SHP77 (cell line): ENCODE results near the gene COLEC11.
A peak's percentile ranks its signal among the peaks of the same experiment; 100 is the strongest.
"Not testable (repeated sequence)": the region's sequence is repeated elsewhere in the genome, so short reads cannot be mapped to it uniquely, and the experiment has no call there.

Experiments used
- DNase-seq, 2 experiments: peaks; one replicate each; lab custom pipeline; 2025; lab: John Stamatoyannopoulos, UW

The COLEC11 gene

DNA sequence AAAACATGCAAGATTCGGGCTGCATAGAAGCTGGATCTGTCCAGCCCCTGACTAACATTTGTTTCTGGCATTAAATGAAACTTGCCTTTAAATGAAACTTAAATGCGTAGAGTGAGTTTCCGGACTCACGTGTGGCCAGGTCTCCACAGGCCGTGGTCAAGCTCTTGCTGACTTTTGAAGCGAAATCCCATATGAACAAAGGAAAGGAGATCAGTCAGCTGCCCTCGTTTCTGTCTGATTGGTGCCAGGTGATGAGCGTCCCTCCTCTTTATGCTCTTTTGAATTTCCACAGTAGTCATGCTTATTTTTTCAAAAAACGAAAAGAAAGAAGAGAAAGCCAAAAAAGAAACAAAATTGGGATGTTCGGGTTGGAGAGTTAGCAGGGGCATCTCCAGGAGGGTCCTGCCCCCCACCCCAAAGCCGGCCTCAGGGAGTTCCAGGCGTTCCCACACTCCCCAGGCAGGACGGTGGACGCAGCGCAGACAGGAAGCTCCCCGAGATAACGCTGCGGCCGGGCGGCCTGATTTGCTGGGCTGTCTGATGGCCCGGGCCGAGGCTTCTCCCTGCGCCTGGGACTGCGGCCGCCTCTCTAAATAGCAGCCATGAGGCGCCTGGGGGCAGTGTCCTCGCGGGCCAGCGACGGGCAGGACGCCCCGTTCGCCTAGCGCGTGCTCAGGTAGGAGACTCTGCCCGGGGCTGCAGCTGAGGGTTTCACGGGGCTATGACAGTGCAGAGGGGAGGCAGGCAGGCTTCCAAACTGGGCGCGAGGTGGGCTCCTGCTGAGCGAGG, at the start of gene COLEC11:
Gene COLEC11, plus strand, starts transcription at position 620 of the 789 bp plus-strand sequence. CDS start 9,229 bp downstream, outside the sequence.
- no peak for DNase-seq

DNA sequence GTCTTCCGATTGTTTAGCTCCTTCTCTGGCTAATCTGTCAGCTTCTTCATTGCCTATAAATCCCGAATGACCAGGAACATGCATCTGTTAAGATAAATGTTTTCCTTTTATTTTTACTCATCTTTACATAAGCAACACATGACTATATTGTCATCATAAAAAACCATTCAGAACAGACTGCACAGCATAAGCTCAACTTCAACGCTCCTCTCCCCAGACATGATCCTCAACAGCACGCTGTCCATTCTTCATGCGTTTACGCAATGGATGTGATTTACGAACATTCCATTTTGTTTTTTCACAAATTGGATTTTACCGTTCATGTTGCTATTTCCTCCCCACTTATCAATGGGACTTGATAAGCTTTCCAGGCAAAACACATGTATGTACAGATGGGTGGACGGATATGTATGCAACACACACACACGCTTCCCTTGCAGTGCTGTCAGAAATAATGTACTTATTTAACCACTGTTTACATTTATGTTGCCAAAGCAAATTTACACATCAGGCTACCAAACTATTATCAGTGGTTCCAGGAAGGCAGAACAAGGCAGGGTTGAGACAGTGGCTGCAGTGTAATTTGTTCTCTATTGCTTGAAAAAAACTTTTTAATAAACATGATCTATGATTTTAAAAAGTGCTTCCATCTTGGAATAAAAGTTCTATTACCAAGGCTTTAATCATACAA, 49.0 kb upstream of the COLEC11 start:
- DNase-seq = no peak

GRCh38 chr2:3547915-3548314, 47.0 kb upstream of the COLEC11 start:
- DNase-seq = no peak

DNA sequence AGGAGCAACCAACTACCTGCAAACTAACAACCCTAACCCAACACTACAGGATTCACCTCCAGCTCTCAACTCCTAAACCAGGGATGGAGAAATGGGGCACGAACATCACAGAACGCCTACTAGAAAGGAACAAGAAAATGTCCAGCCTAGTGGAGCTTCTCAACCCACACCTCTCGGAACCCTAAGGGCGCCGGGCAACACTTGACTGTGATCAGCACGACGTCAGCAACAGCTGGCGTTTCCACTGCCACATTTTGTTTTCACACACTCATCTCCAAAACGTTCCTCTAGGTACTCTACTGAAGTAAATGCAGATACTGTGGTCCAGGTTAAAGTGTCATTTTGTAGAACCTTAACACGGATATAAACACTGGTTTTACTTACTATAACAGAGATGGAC, 41.0 kb upstream of the COLEC11 start:
- DNase-seq = no peak

DNA sequence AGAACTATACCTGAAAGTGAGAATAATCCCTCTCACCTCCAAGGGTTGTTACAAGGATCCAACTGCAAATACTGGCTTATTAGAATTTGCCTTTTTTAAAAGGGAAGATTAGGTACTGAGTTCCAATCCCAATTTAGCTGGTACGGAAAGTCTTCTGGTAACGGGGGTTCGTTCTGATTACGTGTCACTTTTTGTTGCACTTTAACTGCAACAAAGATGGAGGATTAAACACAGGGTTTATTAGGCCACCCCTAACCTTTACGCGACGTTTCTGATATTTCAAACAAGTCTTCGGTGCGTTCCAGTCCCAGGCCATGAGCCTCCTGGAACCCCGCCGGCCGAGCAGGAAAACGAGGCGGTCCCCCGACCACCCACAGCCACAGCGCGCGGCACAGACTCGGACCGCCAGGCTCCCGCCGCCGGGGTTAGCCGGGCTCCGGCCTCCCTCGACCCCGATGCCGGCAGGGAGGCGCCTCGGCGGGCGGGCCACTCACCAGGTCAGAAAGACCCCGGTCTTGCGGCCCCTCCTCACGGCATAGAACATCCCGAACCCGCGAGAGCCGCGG, 37.2 kb upstream of the COLEC11 start:
- DNase-seq = no peak

GRCh38 chr2:3558205-3559014, 36.5 kb upstream of the COLEC11 start, which contains the start of gene RNASEH1:
Gene RNASEH1, minus strand, starts transcription at chr2:3558333. Its CDS starts 73 bp downstream, at chr2:3558260.
- DNase-seq = peak; percentile 99

GRCh38 chr2:3563521-3563976, 31.4 kb upstream of the COLEC11 start:
- no peak for DNase-seq

- DNase-seq = no peak
Observed at GRCh38 chr2:3565117-3565516, 29.8 kb upstream of the COLEC11 start.

- DNase-seq = no peak
Observed at GRCh38 chr2:3566806-3567205, 28.1 kb upstream of the COLEC11 start.

- not testable (repeated sequence) for DNase-seq
Observed at GRCh38 chr2:3569656-3570055, 25.3 kb upstream of the COLEC11 start.

- DNase-seq = no peak
Observed at GRCh38 chr2:3571284-3571683, 23.6 kb upstream of the COLEC11 start.

DNA sequence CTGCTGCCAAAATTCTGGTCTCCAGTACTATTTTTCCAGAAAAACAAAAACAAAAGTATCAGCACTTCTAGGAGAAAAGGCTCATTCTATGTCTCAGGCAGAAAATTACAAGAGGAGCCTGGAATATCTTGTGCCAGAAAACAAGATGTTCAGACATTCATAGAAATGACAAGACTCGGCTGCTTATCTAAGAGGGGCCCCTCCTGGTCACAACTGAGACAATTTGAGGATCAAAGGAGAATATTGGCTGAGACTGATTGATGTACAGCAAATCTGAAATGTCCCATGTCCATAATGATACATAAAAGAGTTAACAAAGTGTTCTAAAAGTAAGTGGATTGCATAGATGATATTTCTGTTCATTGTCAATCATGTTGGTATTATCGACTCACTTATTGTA, 22.3 kb upstream of the COLEC11 start:
- no peak for DNase-seq

DNA sequence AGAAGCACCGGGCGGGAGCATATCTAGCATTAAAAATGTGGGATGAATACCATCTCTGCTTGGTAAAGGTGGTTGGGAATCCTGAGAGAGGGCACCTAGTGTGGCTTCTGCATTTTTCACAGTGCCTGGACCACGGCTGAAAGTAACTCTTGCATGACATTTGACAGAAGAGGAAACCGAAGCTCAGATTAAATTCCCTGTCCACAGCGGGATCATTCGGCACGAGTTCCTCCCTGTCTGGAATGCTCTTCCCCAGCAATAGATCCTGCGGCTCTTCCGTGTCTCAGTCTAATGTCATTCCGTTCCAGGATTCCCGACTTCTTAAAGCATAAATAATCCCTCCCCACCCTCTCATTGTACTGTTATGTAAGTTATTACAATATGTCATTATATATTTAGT, 20.8 kb upstream of the COLEC11 start:
- DNase-seq = no peak

DNA sequence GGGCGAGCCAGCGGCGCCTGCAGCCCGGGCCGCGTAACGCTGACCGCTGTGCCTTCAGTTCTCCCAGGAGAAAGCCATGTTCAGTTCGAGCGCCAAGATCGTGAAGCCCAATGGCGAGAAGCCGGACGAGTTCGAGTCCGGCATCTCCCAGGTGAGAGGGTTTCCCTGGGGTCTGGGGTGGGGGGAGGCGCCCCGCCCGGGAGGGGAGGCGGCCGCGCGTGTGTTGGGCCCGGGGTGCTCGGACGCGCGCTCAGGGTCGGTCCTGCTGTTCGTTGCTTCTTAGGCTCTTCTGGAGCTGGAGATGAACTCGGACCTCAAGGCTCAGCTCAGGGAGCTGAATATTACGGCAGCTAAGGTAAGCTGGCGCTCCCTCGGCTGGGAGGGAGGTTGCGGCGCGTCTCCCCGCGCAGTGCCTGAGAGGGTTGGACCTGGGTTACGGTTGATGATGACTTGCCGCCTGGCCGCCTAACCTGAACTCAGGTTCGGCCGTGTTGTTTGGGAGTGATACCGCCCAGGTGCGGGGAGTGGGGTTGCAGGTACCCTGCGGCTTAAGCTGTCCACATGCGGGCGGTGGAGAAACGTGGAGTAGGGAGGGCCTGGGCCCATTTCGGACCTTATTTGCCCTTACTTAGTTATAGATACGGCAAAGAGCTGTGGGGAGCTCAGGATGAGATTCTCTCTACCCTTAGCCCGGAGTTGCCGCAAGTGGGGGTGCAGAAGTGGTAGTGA, 19.2 kb upstream of the COLEC11 start:
- no peak for DNase-seq

DNA sequence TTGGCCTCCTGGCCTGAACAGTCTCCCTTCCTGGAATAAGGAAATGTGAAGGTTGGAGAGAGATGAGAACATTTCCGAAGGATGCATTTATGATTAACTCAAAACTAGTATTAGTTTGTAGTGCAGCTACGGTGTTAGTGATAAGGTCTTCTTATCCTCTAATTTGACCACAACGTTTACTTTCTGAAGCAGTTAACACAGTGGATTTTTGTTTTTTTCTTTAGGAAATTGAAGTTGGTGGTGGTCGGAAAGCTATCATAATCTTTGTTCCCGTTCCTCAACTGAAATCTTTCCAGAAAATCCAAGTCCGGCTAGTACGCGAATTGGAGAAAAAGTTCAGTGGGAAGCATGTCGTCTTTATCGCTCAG, 18.7 kb upstream of the COLEC11 start:
- DNase-seq = not testable (repeated sequence)

GRCh38 chr2:3578987-3579386, 15.9 kb upstream of the COLEC11 start:
- no peak for DNase-seq

- no peak for DNase-seq
Observed at GRCh38 chr2:3580449-3580848, 14.5 kb upstream of the COLEC11 start.

- no peak for DNase-seq
Observed at GRCh38 chr2:3581367-3582262, 13.3 kb upstream of the COLEC11 start.

GRCh38 chr2:3584076-3584475, 10.8 kb upstream of the COLEC11 start:
- DNase-seq = no peak

DNA sequence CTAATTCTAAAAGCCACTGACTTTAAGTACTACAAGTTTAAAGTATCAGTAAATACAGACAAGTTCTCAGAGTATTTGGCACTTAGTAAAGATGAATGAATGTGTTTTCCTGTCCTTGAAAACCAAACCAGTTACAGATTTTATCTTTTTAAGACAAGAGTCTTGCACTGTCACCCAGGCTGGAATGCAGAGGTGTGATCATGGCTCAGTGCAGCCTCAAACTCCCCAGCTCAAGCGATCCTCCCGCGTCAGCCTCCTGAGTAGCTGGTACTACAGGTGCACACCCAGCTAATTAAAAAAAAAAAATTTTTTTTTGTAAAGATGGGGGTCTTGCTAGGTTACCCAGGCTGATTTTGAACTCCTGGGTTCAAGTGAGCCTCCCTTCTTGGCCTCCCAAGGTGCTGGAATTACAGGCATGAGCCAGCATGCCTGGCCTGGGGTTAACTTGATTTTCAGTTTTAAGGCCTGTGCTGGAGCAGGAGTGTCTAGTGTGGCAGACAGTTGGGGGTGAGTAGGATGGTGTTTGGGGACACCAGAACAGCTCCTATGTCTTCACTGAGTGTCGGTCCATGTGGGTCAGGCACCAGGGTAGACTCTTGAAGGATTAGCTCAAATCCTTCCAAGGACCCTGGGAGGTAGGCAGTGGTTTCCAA, 10.2 kb upstream of the COLEC11 start:
- no peak for DNase-seq
